Suppressor macrophage treated with lipopolysaccharide for 1 hour (primary cell): ENCODE measurements around the gene UGT1A9.
A peak's percentile ranks its signal among the peaks of the same experiment; 100 is the strongest.
"Not testable (repeated sequence)": the region's sequence is repeated elsewhere in the genome, so short reads cannot be mapped to it uniquely, and the experiment has no call there.

Source experiments
- DNase-seq, 3 donors: peaks; one replicate each; pipeline ENCODE4 v3.0.0-alpha.2; 2020 to 2022

Gene UGT1A9

DNA sequence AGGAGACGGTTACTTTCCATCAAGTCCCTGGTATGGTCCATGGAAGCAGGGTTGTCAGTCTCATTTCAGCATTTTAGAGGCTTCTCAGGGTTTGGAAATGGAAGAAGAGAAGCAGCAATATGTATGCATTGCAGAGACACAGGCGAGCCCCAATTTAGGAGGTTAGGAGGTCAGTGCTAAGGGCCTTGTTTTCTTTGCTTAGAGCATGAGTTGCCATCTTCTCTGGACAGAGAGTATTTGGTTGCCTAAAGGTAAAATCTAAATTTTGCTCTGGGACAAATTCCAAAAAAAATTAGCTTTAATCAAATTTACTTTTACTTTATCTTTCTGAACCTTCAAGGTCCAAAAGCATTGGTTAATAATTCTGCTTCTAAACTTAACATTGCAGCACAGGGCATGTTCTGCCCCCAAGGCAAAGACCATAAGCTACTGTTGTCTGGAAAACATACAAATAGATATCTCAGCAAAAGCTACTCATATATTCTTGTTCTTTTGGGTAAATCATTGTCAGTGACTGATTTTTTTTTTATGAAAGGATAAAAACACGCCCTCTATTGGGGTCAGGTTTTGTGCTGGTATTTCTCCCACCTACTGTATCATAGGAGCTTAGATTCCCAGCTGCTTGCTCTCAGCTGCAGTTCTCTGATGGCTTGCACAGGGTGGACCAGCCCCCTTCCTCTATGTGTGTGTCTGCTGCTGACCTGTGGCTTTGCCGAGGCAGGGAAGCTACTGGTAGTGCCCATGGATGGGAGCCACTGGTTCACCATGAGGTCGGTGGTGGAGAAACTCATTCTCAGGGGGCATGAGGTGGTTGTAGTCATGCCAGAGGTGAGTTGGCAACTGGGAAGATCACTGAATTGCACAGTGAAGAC, at the start of gene UGT1A9:
Gene UGT1A9, plus strand, starts transcription at position 609 of the 872 bp plus-strand sequence. Its CDS starts 37 bp downstream, at position 646.
- no peak for DNase-seq

DNA sequence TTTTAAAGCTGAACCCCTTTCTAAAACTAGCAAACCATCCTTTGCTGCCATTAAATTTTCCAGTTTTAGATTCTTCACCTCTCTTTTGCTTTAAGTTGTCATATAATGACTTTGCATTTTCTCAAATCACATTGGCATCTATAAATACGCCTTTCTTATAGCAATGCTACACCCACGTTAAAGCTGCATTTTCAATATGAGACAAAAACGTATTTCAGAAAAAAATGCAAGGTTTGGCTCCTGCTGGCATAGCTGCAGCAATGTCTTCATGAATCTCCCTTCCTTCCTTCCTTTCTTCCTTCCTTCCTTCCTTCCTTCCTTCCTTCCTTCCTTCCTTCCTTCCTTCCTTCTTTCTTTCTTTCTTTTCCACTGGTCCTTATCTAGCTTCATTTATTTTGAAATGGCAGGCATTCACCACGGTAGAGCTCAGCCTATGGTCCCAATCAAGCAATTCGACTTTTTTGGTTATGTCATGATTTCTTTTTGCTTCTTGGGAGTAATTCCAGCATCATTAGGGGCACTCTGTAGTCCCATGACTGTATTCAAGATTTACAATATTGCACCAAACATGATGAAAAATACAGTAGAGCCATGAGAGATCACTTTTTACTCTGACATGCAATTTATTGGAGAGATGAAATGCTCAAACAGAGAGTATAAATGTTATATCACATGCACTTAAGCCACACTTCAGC, 44.2 kb upstream of the UGT1A9 start:
- DNase-seq = no peak

DNA sequence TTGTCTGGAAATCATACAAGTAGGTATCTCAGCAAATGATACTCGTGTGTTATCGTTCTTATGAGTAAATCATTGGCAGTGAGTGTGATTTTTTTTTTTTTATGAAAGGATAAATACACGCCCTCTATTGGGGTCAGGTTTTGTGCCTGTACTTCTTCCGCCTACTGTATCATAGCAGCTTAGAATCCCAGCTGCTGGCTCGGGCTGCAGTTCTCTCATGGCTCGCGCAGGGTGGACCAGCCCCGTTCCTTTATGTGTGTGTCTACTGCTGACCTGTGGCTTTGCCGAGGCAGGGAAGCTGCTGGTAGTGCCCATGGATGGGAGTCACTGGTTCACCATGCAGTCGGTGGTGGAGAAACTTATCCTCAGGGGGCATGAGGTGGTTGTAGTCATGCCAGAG, 35.4 kb upstream of the UGT1A9 start, which contains the start of gene UGT1A10:
Gene UGT1A10, plus strand, starts transcription at position 143 of the 400 bp plus-strand sequence. Its CDS starts 75 bp downstream, at position 218.
- DNase-seq = not testable (repeated sequence)

DNA sequence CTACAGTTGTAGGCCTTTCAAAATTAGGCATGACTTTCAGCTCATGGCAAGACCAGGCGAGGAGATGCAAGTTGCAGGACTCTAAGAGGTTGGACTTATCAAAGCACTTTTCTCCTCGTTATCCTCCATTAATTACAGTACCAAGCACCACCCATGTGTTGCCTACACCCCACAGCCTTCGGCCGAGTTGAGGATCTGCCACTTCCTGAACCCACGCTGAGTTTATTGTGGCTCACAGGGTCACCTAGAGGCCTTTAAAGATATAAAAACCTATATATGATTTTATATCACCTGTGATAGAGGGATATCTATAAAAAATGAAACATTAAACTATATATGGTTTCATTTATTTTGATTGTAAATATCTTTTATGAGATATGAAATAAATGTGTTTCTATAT, 32.9 kb upstream of the UGT1A9 start:
- no peak for DNase-seq

DNA sequence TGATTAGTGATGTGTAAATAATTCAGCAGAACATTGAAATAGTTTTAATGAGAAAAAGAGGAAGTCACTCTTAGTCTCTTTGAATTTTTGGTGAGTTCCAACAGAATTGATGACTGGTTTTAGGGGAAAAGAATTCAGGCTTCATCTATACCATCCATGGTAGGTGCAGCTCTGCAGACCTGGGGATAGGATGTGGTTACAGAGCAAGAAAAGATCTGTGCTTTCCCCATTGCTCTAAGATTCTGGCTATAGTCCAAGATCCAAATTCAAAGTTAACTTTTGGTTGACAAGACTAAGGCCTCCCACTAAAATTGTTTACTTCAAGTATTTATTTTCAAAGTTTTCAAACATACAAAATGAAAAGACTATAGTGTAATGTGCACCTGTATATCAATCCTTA, 31.8 kb upstream of the UGT1A9 start:
- no peak for DNase-seq

DNA sequence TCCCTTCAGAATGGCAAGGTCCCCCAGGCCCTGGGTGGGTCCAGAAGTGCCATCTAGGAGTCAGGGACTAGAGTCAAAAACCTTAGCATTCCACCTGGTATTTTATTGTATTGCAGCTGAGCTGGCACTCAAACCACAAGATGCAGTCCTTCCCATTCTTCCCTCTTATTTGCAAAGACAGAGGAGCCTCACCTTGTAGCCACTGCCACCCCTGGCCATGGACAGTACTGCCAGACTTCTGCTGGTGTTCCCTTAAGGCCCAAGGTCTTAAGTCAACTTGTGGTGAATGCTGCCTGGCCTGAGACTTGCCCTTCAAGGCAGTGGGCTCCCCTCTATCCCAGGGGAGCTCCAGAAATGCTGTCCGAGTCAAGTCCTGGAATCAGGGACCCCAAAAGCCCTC, 28.6 kb upstream of the UGT1A9 start:
- no peak for DNase-seq

DNA sequence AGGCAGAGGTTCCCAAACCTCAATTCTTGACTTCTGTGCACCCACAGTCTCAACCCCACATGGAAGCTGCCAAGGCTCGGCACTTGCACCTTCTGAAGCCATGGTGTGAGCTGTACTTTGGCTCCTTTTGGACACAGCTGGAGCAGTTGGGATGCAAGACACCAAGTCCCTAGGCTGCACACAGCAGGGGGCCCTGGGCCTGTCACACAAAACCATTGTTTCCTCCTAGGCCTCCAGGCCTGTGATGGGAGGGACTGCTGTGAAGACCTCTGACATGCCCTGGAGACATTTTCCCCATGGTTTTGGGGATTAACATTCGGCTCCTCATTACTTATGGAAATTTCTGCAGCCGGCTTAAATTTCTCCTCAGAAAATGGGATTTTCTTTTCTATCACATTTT, 25.7 kb upstream of the UGT1A9 start:
- not testable (repeated sequence) for DNase-seq

DNA sequence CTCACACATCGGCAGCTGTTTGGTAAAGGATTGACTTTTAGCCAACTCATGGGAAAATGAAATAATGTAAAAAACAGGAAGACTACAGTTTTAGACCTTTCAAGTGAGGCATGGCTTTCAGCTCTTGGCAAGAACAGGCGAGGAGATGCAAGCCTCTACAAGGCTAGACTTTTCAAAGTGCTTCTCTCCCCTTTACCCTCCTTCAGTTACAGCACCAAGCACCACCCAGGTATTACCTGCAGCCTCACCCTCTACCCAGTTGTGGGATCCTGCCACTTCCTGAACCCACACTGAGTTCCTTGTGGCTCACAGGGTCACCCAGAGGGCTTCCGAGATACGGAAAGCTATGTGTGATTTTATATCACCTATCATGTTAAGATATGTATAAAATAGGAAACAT, 20.7 kb upstream of the UGT1A9 start:
- DNase-seq = no peak

DNA sequence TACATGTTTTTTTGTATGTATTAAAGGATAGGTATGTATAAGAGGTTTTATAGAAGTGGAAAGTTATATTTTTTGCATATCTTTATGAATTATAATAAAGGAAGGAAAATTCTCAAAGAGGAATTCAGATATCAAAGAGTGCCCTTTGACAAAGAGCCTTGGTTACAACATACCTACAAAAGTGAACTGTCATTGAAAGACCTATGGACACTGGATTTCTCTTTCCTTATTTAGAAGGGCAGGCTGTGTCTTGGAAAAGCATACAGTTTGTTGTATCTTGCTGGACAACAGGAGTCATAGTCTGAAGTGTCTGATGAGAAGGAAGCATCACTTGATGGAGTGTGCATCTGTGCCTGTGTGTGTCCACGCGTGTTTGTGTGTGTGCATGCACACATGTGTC, 20.3 kb upstream of the UGT1A9 start:
- no peak for DNase-seq

DNA sequence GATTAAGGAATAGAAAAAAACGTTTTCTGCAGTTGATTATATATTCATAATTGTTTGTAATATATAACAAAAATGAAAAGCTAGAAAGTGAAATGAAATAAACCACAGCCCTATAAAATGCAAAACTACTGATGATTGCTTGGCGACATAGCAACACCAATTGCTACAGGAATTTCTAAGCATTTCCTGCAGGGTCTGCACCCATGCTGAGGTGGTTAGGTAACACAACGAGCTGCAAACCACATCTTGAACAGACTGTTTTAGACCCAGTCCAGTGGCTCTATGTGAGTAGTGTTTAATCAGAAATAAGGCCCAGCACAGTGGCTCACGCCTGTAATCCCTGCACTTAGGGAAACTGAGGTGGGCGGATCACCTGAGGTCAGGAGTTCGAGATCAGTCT, 17.2 kb upstream of the UGT1A9 start:
- no peak for DNase-seq

DNA sequence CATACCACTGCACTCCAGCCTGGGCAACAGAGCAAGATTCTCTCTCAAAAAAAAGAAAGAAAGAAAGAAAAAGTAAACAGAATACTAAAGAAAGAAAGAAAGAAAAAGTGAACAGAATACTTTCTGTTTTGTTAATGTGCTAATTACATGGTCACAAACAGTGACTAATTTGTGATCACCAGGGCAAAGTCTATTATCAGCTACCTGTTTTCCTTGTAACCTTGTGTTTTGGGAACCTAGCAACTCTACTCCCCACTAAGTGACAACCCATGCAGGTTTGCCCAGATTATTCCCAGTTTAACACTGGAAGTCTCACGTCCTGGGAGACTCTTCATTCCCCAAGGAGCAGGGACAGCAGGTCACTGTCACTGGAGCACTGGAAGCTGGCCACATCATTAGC, 16.7 kb upstream of the UGT1A9 start:
- no peak for DNase-seq

DNA sequence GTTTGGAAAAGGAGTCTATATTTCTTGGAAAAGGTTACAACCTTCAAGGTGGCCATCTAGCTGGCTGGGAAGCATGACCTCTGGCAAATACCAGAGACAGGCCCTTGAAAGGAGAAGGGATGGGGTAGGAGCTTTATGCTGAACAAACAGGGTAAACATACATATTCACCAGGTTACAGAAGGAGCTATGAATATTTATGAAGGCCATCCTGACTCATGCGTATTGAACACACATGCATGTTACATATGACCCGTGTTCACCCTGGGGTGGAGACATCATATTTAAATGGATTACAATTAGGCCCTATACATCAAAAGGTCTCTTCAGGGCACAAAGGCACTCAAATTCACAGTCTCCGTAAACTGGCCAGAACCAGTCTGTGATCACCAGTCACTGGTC, 15.8 kb upstream of the UGT1A9 start:
- DNase-seq = not testable (repeated sequence)

DNA sequence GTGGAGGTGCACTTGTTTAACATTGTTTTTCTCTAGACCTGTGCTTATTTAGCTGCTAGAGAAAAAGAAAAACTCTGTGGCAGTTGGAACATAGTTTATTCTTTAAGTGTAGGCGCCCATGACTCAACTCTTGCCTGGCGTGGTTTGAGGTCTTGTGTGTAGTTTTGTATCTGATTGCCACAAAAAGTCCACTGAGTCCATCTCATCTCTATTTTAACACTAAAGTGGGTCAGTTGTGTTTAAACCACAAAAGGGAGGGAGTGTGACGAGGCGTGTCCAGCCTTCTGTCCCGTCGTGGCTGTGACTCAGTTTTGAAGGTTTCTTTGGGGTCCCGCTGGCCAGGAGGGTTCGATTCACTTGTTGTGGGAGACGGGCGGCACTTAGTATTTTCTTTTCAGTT, 15.3 kb upstream of the UGT1A9 start:
- no peak for DNase-seq

DNA sequence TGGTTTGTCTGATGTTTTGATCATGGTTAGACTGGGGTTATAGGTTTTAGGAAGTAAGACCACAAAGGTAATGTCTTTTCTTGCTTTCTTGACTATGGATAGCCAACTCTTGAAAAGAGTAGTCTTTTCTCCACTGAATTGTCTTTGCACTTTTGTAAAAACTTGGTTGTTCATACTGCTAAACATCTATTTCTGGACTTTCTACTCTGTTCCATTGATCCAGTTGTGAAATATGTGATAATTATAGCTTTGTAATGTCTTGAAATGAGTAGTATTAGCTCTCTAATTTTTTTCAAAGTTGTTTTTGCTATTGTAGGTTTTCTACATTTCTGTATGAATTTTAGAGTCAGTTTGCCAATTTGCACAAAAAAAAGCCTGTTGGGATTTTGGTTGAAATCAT, 13.1 kb upstream of the UGT1A9 start:
- no peak for DNase-seq

DNA sequence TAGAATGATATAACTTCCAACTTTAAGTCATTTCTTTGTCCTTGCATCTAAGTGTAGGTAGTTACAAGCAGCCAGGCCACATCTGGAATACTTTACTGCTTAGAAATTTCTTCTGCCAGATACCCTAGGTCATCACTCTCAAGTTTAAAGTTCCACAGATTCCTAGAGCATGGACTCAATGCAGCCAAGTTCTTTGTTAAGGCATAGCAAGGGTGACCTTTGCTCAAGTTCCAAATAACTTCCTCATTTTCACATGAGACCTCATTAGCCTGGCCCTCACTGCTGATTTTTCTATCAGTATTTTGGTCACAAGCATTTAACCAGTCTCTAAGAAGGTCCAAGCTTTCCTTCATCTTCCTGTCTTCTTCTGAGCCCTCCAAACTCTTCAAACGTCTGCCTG, 7.8 kb upstream of the UGT1A9 start:
- DNase-seq = no peak

DNA sequence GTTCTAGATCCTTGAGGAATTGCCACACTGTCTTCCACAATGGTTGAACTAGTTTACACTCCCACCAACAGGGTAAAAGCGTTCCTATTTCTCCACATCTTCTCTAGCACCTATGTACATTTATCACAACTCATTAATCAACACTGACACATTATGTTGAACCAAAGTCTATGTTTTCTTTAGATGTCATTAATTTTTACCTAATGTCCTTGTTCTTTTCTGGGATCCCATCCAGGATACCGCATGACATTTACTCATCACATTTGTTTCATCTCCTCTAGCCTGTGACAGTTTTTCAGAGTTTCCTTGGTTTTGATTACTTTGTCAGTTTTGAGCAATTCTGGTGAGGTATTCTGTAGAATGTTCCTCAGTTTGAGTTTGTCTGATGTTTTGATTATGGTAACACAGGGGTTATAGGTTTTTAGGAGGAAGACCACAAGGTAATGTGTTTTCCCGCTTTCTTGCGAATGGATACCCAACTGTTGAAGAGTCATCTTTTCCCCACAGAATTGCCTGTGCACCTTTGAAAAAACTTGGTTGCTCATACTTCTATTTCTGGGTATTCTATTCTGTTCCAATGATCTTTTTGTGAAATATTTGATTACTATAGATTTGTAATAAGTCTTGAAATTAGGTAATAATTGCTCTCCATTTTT, 3.0 kb upstream of the UGT1A9 start:
- DNase-seq = no peak

DNA sequence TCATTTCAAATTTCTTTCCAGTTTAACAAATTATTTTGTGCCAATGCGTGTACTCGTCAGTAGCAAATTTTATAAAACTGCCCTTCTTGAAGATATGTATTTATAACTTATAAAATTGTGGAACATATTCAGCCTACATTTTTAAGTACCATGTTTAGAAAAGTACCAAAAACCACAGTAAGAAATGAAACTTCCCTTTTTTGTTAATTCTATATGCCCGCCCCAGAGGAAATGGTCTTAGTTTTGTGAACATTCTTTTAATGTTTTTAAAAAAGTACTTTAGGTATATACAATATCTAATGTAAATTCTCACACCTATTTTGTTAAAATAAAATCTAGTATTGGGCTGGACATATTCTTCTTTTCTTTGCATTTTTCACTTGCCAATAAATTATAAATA, 1.2 kb downstream of the UGT1A9 start:
- DNase-seq = no peak

DNA sequence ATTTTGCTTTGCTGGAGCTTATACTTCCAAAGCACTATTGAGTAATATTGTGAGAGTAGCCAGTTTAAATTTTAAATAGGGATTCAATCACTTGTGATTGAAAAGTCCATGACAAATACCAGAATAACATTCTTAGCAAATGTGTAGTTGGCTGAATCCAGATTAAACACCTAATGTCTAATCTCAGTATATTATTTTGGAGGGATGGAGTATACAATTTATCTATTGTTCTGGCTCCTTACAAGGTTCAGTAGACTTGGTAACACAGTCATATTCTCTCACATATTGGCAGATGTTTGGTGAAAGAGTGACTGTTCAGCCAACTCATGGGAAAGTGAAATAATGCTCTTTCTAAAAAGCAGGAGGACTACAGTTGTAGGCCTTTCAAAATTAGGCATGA, 2.2 kb downstream of the UGT1A9 start:
- DNase-seq = no peak

DNA sequence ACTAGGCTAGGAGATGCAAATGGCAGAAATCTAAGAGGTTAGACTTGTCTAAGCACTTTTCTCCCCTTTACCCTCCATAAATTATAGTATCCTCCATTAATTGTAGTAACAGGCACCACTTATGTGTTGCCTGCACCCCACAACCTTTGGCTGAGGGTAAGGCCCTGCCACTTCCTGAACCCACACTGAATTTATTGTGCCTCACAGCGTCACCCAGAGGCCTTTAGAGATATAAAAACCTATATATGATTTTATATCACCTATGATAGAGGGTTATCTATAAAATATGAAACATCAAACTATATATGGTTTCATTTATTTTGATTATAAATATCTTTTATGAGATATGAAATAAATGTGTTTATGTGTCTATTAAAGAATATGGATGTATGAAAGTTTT, 2.6 kb downstream of the UGT1A9 start:
- DNase-seq = no peak

DNA sequence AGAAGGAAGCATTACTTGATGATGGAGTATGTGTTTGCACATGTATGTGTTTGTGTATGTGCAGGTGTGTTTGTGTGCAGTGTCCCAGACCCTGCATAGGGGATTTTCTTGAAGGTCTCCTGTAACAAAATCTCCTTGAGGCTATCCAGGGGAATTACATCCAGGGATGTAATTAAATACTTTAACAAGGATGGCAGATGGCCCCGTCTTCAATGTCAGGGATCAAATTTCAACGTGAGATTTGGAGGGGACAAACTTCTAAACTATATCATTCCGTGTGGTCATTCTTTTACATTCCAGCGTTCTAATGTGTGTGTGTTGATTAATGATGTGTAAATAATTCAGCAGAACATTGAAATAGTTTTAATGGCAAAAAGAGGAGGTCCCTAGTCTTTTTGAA, 3.3 kb downstream of the UGT1A9 start:
- no peak for DNase-seq

DNA sequence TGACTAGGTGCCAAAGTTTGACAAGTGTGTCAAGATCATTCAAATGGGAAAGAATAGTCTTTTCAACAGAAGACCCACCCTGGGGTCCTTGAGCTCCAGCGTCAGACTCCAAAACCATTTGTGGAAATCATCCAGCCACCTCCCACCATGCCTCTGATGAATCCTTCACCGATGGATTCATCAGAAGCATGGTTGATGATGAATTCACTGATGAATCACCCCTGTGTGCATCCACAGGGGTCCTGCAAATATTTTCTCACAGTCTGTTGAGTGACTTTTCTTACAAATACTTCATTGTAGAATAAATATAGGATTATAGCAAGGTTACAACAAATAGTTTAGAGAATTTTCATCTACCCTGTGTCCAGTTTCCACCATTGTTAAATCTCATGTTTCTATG, 4.3 kb downstream of the UGT1A9 start:
- no peak for DNase-seq

DNA sequence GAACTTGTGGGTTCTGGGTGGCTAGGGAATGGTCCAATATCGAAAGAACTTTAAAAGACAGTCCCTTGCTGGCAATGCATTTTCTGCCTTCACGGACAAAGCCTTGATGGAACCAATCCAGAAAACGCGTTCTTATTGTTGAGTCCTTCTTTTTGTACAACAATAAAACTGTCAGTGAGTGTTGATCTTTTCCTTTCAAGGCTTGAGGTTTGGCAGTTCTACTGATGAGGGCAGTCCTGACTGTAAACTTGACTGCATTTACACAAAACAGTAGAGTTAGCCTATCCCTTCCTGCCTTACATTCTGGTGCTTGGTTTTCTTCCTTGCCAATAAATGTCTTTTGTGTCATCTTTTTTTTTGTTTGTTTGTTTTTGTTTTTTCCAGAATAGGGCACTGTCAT, 7.5 kb downstream of the UGT1A9 start:
- DNase-seq = no peak

DNA sequence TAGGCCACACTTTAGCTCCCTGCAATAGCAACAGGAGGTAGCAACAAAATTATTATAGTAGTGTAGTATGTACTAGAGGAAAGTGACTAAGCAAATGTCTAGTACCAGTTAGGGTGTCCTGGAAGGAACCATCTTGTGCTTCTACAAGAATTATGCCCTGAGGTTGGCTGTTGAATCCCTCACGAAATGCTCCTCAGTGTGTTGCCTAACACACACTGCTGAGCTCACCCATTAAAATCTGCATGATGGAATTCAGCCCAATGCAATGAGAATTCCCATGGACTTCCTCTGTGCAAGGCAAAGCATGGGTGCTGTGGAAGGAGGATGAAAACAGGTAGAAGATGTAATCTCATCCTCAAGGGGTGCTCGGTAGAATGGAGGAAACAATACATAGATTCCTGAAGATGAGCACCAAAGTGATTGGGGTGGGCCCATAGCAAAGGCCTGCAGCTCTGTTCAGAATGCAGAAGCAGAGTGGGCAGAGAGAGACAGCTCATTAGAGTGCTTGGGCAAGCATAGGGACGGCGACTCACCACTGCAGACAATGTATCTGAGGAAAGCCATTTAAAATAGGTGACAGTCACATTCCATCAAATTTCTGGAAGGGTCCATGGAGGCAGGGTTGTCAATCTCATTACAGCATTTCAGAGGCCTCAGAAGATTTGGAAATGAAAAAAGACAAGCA, 8.8 kb downstream of the UGT1A9 start:
- DNase-seq = peak; percentile 46 to 56 (median 48)
